ENCODE measurements around the gene GPRC5B.

Gene GPRC5B

DNA sequence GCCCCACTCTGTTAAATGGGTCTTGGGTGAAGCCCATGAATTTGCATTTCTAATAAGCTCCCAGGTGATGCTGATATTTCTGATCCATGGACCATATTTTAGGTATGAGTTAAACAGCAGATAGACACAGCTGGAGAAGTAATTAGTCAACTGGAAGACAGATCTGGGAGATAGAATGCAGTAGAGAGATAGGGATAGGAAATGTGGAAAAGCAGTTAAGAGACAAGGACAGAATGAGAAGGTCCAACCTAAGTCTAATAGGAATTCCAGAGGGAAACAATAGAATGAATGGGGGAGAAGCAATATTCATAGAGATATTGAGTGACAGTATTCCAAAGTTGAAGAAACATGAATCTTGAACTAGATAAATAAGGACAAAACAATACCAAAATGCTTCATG is 71.7 kb downstream of the GPRC5B start:
- TF ChIP-seq, protein P1, sequence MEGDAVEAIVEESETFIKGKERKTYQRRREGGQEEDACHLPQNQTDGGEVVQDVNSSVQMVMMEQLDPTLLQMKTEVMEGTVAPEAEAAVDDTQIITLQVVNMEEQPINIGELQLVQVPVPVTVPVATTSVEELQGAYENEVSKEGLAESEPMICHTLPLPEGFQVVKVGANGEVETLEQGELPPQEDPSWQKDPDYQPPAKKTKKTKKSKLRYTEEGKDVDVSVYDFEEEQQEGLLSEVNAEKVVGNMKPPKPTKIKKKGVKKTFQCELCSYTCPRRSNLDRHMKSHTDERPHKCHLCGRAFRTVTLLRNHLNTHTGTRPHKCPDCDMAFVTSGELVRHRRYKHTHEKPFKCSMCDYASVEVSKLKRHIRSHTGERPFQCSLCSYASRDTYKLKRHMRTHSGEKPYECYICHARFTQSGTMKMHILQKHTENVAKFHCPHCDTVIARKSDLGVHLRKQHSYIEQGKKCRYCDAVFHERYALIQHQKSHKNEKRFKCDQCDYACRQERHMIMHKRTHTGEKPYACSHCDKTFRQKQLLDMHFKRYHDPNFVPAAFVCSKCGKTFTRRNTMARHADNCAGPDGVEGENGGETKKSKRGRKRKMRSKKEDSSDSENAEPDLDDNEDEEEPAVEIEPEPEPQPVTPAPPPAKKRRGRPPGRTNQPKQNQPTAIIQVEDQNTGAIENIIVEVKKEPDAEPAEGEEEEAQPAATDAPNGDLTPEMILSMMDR (IDR thresholded peaks at IDR 0.05; ENCODE audit: insufficient read depth, missing control alignments) = no peak
- FAIRE-seq (no peak), DNase-seq (ENCODE audit: insufficient read length, low spot score) (no peak)

DNA sequence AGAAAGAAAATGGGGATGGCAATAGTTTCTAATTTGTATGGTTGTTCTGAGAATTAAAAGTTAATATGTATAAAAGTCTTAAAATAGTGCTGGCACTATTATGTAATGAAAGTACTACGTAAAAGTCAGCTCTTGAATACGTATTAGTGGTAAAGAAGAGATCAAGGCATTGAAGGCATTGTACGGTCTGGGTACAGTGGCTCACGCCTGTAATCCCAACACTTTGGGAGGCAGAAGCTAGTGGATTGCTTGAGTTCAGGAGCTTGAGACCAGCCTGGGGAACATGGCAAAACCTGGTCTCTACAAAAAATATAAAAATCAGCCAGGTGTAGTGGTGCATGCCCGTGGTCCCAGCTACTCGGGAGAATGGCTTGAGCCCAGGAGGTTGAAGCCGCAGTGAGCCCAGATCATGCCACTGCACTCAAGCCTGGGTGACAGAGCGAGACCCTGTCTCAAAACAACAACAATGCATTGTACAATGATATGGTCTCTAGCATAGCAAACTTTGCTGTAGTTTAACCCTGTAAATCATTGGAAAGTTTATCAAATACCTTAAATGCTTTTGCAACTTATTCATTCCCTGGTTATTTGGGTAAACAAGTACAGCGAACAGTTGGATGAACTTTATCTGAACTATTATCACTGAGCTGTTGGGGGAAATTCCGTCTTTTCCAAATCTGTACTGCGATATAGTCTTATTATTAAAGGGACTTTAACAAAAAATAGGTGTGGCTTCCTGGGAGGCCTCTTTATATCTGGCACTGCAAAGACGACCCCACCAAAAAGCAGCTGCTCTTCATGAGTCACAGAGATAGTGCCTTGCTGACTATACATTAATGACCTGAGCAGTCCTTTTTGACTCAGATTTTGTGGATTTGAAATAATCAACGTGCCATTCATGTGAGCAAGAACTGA is 73.6 kb downstream of the GPRC5B start:
- DNase-seq (ENCODE audit: insufficient read length, low spot score) = no peak

DNA sequence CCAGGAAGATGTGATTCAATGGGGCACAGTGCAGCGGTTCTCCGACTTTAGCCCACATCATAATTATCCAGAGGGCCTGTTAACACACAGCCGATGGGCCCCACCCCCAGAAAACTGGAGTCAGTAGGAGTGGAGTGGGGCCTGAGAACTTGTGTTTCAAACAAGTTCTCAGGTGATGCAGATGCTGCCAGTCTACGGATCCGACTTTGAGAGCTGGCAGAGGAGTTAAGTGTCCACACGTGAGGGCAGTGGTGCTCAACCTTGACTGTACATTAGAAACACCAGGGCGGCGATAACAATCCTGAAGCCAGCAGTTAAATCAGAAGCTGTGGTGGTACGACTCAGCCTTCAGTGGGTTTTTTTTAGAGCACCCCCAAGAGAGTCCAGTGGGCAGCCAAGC is 75.0 kb downstream of the GPRC5B start:
- TF ChIP-seq, protein P1 (IDR thresholded peaks at IDR 0.05; ENCODE audit: insufficient read depth, missing control alignments) = no peak
- DNase-seq (ENCODE audit: insufficient read length, low spot score) (no peak), FAIRE-seq (no peak)

More for the DNA sequence above, 73.6 kb downstream of the GPRC5B start:
- FAIRE-seq = no peak
- TF ChIP-seq, protein P1 (IDR thresholded peaks at IDR 0.05; ENCODE audit: insufficient read depth, missing control alignments) = no peak

- DNase-seq (ENCODE audit: insufficient read length, low spot score) (no peak), FAIRE-seq (no peak)
- TF ChIP-seq, protein P1 (IDR thresholded peaks at IDR 0.05; ENCODE audit: insufficient read depth, missing control alignments) = no peak
Observed at GRCh38 chr16:19809121-19809635, 75.5 kb downstream of the GPRC5B start.

GRCh38 chr16:19808061-19808641 is 76.5 kb downstream of the GPRC5B start:
- FAIRE-seq (no peak), DNase-seq (ENCODE audit: insufficient read length, low spot score) (no peak)
- TF ChIP-seq, protein P1 (IDR thresholded peaks at IDR 0.05; ENCODE audit: insufficient read depth, missing control alignments) = no peak
